ENCODE results near the gene MC1R.
"Not testable (repeated sequence)": the region's sequence is repeated elsewhere in the genome, so short reads cannot be mapped to it uniquely, and the experiment has no call there.

MC1R gene

GRCh38 chr16:89962754-89963498 lies 44.3 kb downstream of the MC1R start:
- no peak for DNase-seq (ENCODE audit: low spot score)

DNA sequence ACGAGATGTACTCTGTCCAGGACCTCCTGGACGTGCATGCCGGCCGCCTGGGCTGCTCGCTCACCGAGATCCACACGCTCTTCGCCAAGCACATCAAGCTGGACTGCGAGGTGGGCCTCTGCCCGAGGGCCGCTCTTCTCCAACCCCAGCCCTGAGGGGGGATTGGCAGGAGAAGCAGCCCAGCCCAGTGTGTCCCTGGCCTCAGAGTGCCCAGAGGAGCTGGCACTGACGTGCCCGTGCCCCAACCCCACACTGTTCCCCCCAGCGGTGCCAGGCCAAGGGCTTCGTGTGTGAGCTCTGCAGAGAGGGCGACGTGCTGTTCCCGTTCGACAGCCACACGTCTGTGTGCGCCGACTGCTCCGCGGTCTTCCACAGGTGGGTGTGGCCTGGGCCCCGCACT lies 45.5 kb downstream of the MC1R start:
- DNase-seq (ENCODE audit: low spot score), result no peak

- DNase-seq (ENCODE audit: low spot score), result no peak
These were observed 47.0 kb downstream of the MC1R start for GRCh38 chr16:89965447-89966225.

DNA sequence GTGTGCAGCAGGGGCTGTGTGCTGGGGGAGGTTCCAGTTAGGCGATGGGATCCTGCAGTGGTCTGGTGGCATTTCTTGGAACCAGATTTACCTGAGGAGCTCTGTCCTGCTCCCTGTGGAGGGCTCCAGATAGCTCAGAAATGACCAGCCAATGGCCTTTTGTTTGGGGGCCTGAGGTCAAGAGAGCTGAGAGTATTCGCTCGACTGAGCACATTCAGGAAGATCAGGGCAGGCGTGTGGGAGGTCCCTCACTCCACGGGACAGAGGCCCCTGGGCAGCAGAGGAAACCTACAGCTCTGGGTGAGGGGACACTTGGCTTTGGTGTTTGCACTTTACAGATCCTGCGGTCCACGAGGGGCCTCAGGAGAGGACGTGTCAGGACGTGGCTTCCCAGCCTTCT lies 48.1 kb downstream of the MC1R start:
- no peak for DNase-seq (ENCODE audit: low spot score)

- DNase-seq (ENCODE audit: low spot score), result not testable (repeated sequence)
These were observed 48.8 kb downstream of the MC1R start for GRCh38 chr16:89967436-89967835.

DNA sequence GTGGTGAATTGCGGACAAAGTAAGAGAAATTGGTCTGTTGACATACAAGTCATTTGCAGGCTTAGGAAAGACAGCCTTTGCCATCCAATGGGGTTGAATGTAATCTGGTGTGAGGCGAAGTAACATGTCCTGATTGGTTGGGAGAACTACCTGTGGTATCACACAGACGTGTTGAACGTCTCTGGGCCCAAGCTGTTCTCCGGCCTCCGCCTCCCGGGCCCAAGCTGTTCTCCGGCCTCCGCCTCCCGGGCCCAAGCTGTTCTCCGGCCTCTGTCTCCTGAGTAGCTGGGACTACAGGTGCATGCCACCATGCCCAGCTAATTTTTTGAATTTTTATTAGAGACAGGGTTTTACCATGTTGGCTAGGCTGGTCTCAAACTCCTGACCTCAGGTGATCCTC lies 49.4 kb downstream of the MC1R start:
- DNase-seq (ENCODE audit: low spot score), result not testable (repeated sequence)

- DNase-seq (ENCODE audit: low spot score), result no peak
These were observed 51.2 kb downstream of the MC1R start for GRCh38 chr16:89969741-89970410.

Data from CD4-positive, alpha-beta T cell treated with Interleukin-6 at 100 ng/mL for 8 hours (primary cell).